Keratinocyte (primary cell): ENCODE results near the gene ARMH3. TPM values are rescaled to one million over a fixed set of nuclear protein-coding genes. Genes with fewer than 3 reads are reported as not detected.

Experiments used
- DNase-seq: peaks from one replicate; pipeline ENCODE4 v3.0.0-alpha.2; 2011; ENCODE audit warnings: low read depth, missing footprints, low spot score
- FAIRE-seq: peaks from 2 replicates; lab custom pipeline; 2011; peaks lifted over from hg19 to GRCh38; lab: Jason Lieb, UNC
- H2AFZ ChIP-seq: 2 replicates; pipeline ENCODE4 v1.6.0; 2012; ENCODE audit warnings: low read length, control low read depth, inconsistent platforms; ENCODE audit not compliant: control insufficient read depth
- H3K27ac ChIP-seq: 2 replicates; pipeline ENCODE4 v1.5.1; 2011; ENCODE audit warnings: low read length; ENCODE audit not compliant: control insufficient read depth, insufficient read depth
- H3K27me3 ChIP-seq: 3 replicates; pipeline ENCODE4 v1.6.0; 2011; ENCODE audit warnings: low read length; ENCODE audit not compliant: control insufficient read depth, insufficient read depth; ENCODE audit errors: extremely low read depth
- H3K36me3 ChIP-seq, 2 experiments: 2 replicates in 1 of 2; 3 replicates in 1 of 2; pipeline ENCODE4 v1.5.1; 2011; ENCODE audit warnings: low read length in 2 of 2, mild to moderate bottlenecking in 1 of 2; ENCODE audit not compliant: control insufficient read depth in 2 of 2, insufficient read depth in 2 of 2; ENCODE audit errors: extremely low read depth in 1 of 2
- H3K4me1 ChIP-seq: 3 replicates; pipeline ENCODE4 v1.5.1; 2011; ENCODE audit warnings: low read length; ENCODE audit not compliant: control insufficient read depth, insufficient read depth; ENCODE audit errors: extremely low read depth
- H3K4me2 ChIP-seq: 3 replicates; pipeline ENCODE4 v1.6.0; 2011; ENCODE audit warnings: low read depth, low read length; ENCODE audit not compliant: control insufficient read depth, insufficient read depth; ENCODE audit errors: extremely low read depth
- H3K4me3 ChIP-seq, 3 experiments: fragments of 200-600 bp in 1 of 3; sonication (generic) in 1 of 3; 2 replicates in 2 of 3; 3 replicates in 1 of 3; pipeline ENCODE4 v1.5.1; 2011 to 2016; ENCODE audit warnings: low read length in 3 of 3, mild to moderate bottlenecking in 3 of 3, control low read depth in 2 of 3, inconsistent platforms in 1 of 3, low read depth in 1 of 3, mixed read lengths in 1 of 3, mixed run types in 1 of 3, moderate library complexity in 1 of 3; ENCODE audit not compliant: control insufficient read depth in 2 of 3, insufficient read depth in 2 of 3; ENCODE audit errors: extremely low read depth in 1 of 3
- H3K79me2 ChIP-seq: 2 replicates; pipeline ENCODE4 v1.6.0; 2012; ENCODE audit warnings: low read length; ENCODE audit not compliant: control insufficient read depth, insufficient read depth
- H3K9ac ChIP-seq: 3 replicates; pipeline ENCODE4 v1.6.0; 2011; ENCODE audit warnings: low read length; ENCODE audit not compliant: control insufficient read depth, insufficient read depth; ENCODE audit errors: extremely low read depth
- H3K9me1 ChIP-seq: 3 replicates; pipeline ENCODE4 v1.6.0; 2011; ENCODE audit warnings: low read length; ENCODE audit not compliant: control insufficient read depth, insufficient read depth; ENCODE audit errors: extremely low read depth
- H3K9me3 ChIP-seq: 2 replicates; pipeline ENCODE4 v1.5.1; 2012; ENCODE audit warnings: low read depth, low read length; ENCODE audit not compliant: control insufficient read depth
- H4K20me1 ChIP-seq: 3 replicates; pipeline ENCODE4 v1.6.0; 2011; ENCODE audit warnings: low read length; ENCODE audit not compliant: control insufficient read depth, insufficient read depth; ENCODE audit errors: extremely low read depth
- EZH2 ChIP-seq: IDR thresholded peaks from one replicate; pipeline ENCODE4 v1.6.1; 2012; ENCODE audit warnings: inconsistent platforms, mild to moderate bottlenecking, low read length, moderate library complexity
- dilution Hi-C: fragments of 300-500 bp; cut with MboI; formaldehyde crosslinking; loops from one replicate; pipeline ENCODE4 v1.7.0; 2020; ENCODE audit warnings: low sequenced_read_pairs; ENCODE audit not compliant: extremely low pct_ligation_motif_present
- polyA plus RNA-seq, 5 experiments: library from polyadenylated mRNA; depleted of rRNA in 3 of 5; stranded (reverse) in 3 of 5; stranded (forward) in 1 of 5; unstranded in 1 of 5; fragments of >200 nt; gene quantifications; 1 replicate in 1 of 5; 2 replicates in 3 of 5; 3 replicates in 1 of 5; pipeline versions ENCODE4 v1.2.1 to v1.2.3, GENCODE V29; 2011 to 2012; ENCODE audit warnings: missing spikeins in 2 of 5, low read depth in 1 of 5, low replicate concordance in 1 of 5
- TF ChIP-seq, protein P1 (sequence below), 3 experiments: IDR thresholded peaks in 1 of 3; conservative IDR thresholded peaks in 1 of 3; optimal IDR thresholded peaks in 1 of 3; 2 replicates in 2 of 3; 3 replicates in 1 of 3; pipeline versions ENCODE3 to v1.5.1; 2011; ENCODE audit warnings: low read length in 3 of 3, mild to moderate bottlenecking in 3 of 3, moderate library complexity in 2 of 3, control low read depth in 1 of 3, inconsistent platforms in 1 of 3; ENCODE audit not compliant: insufficient read depth in 2 of 3; ENCODE audit errors: extremely low read depth in 1 of 3

Gene ARMH3
- polyA plus RNA-seq, 1 donor (not counting 4 experiments of a cell fraction or from before 2014, with no cell fraction given), result 25.3 TPM

DNA sequence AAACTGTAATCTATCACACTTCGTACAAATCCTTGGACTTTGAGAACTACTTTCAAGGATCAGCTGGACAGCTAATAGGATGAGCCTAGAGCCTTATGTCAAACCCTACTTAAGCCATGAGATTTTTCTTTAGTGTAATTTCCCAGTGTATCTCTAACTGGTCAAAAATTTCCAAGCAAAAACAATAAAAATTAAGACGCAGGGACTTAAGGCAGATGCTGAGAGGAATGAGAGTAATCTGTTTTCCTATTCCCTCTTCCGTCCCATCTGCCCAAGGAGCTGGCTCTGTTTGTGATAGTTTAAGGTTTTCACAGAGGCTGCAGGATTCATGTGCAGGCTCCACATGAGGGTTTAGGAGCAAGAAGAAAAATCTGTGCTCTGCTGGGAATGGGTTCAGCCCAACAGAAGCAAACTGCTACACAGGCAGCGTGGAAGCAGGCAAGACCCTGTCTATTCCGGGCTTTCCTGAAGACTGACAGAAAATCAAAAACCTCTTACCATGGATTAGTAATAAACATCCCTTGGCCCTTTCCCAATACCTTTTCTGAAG is 62.2 kb downstream of the ARMH3 start:
- Histone ChIP-seq H3K4me3 (no peak overlapping the region), H3K27me3 (no peaks in the 10 kb centered on the region), H2AFZ (no peak overlapping the region), H3K9me3 (no peaks in the 10 kb centered on the region), H3K4me1 (no peaks in the 10 kb centered on the region), H4K20me1 (no peaks in the 10 kb centered on the region), H3K79me2 (no peaks in the 10 kb centered on the region), H3K27ac (no peak overlapping the region), H3K36me3 (peaks cover 12 to 15% of the 10 kb centered on the region in 2 experiments), H3K4me2 (no peak overlapping the region), H3K9me1 (no peaks in the 10 kb centered on the region), H3K9ac (no peak overlapping the region)
- no peak for FAIRE-seq
- DNase-seq, result no peak
- TF ChIP-seq, protein P1, sequence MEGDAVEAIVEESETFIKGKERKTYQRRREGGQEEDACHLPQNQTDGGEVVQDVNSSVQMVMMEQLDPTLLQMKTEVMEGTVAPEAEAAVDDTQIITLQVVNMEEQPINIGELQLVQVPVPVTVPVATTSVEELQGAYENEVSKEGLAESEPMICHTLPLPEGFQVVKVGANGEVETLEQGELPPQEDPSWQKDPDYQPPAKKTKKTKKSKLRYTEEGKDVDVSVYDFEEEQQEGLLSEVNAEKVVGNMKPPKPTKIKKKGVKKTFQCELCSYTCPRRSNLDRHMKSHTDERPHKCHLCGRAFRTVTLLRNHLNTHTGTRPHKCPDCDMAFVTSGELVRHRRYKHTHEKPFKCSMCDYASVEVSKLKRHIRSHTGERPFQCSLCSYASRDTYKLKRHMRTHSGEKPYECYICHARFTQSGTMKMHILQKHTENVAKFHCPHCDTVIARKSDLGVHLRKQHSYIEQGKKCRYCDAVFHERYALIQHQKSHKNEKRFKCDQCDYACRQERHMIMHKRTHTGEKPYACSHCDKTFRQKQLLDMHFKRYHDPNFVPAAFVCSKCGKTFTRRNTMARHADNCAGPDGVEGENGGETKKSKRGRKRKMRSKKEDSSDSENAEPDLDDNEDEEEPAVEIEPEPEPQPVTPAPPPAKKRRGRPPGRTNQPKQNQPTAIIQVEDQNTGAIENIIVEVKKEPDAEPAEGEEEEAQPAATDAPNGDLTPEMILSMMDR (optimal IDR thresholded peaks at IDR 0.05 in 1 of 3, IDR thresholded peaks at IDR 0.05 in 1 of 3, conservative IDR thresholded peaks at IDR 0.05 in 1 of 3; ENCODE audit: extremely low read depth in 1 of 3, insufficient read depth in 2 of 3, low read length in 3 of 3), result no peak
- TF ChIP-seq EZH2, result no peak
- dilution Hi-C loops, result loop anchor here (25.0 kb wide), 1 partner anchor 106 kb away; no protein-coding TSS in a partner anchor

DNA sequence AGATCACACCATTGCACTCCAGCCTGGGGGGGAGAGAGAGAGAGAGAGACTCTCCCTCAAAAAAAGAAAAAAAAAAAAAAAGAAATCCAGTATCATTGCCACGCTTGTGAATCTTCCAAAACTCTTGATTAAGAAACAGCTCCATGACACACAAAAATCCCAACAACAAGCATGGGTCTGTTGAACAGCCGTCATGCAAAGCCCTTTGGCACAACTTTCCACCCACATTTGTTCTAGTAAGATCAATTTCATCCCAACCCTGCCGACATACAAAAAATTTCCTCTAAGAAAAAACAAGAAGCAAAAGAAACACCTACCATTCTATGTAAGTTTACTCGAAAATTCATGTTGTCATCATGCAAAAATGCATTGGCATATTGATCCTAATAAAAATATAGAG is 62.8 kb downstream of the ARMH3 start:
- Histone ChIP-seq H4K20me1 (no peaks in the 10 kb centered on the region), H3K9me3 (no peaks in the 10 kb centered on the region), H2AFZ (no peak overlapping the region), H3K79me2 (no peaks in the 10 kb centered on the region), H3K4me3 (no peak overlapping the region), H3K27ac (no peak overlapping the region), H3K9ac (no peak overlapping the region), H3K27me3 (no peaks in the 10 kb centered on the region), H3K4me1 (no peaks in the 10 kb centered on the region), H3K4me2 (no peak overlapping the region), H3K9me1 (no peaks in the 10 kb centered on the region), H3K36me3 (peaks cover 12 to 17% of the 10 kb centered on the region in 2 experiments)
- dilution Hi-C loops, result loop anchor here (25.0 kb wide), 1 partner anchor 106 kb away; no protein-coding TSS in a partner anchor
- DNase-seq (no peak), FAIRE-seq (no peak)
- no peak for TF ChIP-seq EZH2
- TF ChIP-seq, protein P1 (optimal IDR thresholded peaks at IDR 0.05 in 1 of 3, IDR thresholded peaks at IDR 0.05 in 1 of 3, conservative IDR thresholded peaks at IDR 0.05 in 1 of 3; ENCODE audit: extremely low read depth in 1 of 3, insufficient read depth in 2 of 3, low read length in 3 of 3), result no peak
